B cell (primary cell): Measurements from ENCODE around the gene ENOX1.

Experiments used
- EZH2 ChIP-seq: IDR thresholded peaks from 2 replicates; pipeline ENCODE4 v1.6.1; 2012; ENCODE audit warnings: borderline replicate concordance, low read depth, mild to moderate bottlenecking, moderate library complexity, low read length; ENCODE audit not compliant: insufficient read depth, poor library complexity, severe bottlenecking
- TF ChIP-seq, protein P1 (sequence below): fragments of 200-600 bp; IDR thresholded peaks from one replicate; pipeline ENCODE4 v1.8.0; 2022; ENCODE audit warnings: antibody characterized with exemption, mild to moderate bottlenecking

GRCh38 chr13:43379738-43380137, 407.0 kb downstream of the ENOX1 start:
- TF ChIP-seq EZH2, result no peak
- TF ChIP-seq, protein P1, sequence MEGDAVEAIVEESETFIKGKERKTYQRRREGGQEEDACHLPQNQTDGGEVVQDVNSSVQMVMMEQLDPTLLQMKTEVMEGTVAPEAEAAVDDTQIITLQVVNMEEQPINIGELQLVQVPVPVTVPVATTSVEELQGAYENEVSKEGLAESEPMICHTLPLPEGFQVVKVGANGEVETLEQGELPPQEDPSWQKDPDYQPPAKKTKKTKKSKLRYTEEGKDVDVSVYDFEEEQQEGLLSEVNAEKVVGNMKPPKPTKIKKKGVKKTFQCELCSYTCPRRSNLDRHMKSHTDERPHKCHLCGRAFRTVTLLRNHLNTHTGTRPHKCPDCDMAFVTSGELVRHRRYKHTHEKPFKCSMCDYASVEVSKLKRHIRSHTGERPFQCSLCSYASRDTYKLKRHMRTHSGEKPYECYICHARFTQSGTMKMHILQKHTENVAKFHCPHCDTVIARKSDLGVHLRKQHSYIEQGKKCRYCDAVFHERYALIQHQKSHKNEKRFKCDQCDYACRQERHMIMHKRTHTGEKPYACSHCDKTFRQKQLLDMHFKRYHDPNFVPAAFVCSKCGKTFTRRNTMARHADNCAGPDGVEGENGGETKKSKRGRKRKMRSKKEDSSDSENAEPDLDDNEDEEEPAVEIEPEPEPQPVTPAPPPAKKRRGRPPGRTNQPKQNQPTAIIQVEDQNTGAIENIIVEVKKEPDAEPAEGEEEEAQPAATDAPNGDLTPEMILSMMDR, result no peak
